ENCODE results near the gene SEMG1.
A peak's percentile ranks its signal among the peaks of the same experiment; 100 is the strongest.

GRCh38 chr20:45254383-45255262 lies 47.8 kb downstream of the SEMG1 start, which contains the start of gene SLPI:
- TF ChIP-seq, protein P1, sequence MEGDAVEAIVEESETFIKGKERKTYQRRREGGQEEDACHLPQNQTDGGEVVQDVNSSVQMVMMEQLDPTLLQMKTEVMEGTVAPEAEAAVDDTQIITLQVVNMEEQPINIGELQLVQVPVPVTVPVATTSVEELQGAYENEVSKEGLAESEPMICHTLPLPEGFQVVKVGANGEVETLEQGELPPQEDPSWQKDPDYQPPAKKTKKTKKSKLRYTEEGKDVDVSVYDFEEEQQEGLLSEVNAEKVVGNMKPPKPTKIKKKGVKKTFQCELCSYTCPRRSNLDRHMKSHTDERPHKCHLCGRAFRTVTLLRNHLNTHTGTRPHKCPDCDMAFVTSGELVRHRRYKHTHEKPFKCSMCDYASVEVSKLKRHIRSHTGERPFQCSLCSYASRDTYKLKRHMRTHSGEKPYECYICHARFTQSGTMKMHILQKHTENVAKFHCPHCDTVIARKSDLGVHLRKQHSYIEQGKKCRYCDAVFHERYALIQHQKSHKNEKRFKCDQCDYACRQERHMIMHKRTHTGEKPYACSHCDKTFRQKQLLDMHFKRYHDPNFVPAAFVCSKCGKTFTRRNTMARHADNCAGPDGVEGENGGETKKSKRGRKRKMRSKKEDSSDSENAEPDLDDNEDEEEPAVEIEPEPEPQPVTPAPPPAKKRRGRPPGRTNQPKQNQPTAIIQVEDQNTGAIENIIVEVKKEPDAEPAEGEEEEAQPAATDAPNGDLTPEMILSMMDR (IDR thresholded peaks at IDR 0.05; ENCODE audit: low read depth, low read length, missing input control), result no peak
- TF ChIP-seq JUND (IDR thresholded peaks at IDR 0.05), result peak; percentile 24 to 65
- TF ChIP-seq REST (IDR thresholded peaks at IDR 0.05), result peak; percentile 60
- TF ChIP-seq, protein P2, sequence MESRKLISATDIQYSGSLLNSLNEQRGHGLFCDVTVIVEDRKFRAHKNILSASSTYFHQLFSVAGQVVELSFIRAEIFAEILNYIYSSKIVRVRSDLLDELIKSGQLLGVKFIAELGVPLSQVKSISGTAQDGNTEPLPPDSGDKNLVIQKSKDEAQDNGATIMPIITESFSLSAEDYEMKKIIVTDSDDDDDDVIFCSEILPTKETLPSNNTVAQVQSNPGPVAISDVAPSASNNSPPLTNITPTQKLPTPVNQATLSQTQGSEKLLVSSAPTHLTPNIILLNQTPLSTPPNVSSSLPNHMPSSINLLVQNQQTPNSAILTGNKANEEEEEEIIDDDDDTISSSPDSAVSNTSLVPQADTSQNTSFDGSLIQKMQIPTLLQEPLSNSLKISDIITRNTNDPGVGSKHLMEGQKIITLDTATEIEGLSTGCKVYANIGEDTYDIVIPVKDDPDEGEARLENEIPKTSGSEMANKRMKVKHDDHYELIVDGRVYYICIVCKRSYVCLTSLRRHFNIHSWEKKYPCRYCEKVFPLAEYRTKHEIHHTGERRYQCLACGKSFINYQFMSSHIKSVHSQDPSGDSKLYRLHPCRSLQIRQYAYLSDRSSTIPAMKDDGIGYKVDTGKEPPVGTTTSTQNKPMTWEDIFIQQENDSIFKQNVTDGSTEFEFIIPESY (IDR thresholded peaks at IDR 0.05), result peak; percentile 83
- peak in 1 of 2 donors; percentile 3 for TF ChIP-seq RAD21 (IDR thresholded peaks at IDR 0.05)
- TF ChIP-seq RXRA (IDR thresholded peaks at IDR 0.05), result peak; percentile 61 to 77
- peak; percentile 56 for TF ChIP-seq YY1 (IDR thresholded peaks at IDR 0.05)
- TF ChIP-seq ATF3 (IDR thresholded peaks at IDR 0.05), result peak; percentile 85
- TF ChIP-seq MAX (IDR thresholded peaks at IDR 0.05), result peak; percentile 71
- TF ChIP-seq HNF4G (IDR thresholded peaks at IDR 0.05), result peak; percentile 7
- TF ChIP-seq SP1 (IDR thresholded peaks at IDR 0.05), result peak; percentile 92
- peak; percentile 88 for TF ChIP-seq TAF1 (conservative IDR thresholded peaks at IDR 0.05)
